GM19372 (cell line): Measurements from ENCODE around the gene FBXO36.
"Not testable (repeated sequence)": the region's sequence is repeated elsewhere in the genome, so short reads cannot be mapped to it uniquely, and the experiment has no call there.

Source experiments
- ATAC-seq: cut with Tn5 transposase; IDR thresholded peaks from one replicate; pipeline ENCODE4 v1.9.1; 2021; ENCODE audit warnings: mild to moderate bottlenecking, low read depth, moderate library complexity; ENCODE audit not compliant: unreplicated experiment

The FBXO36 gene

GRCh38 chr2:229956491-229956890 lies 34.2 kb downstream of the FBXO36 start:
- no peak for ATAC-seq

GRCh38 chr2:229963596-229963995 lies 41.3 kb downstream of the FBXO36 start:
- not testable (repeated sequence) for ATAC-seq

- ATAC-seq, result no peak
These were observed 47.6 kb downstream of the FBXO36 start for GRCh38 chr2:229969921-229970320.

GRCh38 chr2:229970406-229970805 lies 48.1 kb downstream of the FBXO36 start:
- ATAC-seq, result no peak

DNA sequence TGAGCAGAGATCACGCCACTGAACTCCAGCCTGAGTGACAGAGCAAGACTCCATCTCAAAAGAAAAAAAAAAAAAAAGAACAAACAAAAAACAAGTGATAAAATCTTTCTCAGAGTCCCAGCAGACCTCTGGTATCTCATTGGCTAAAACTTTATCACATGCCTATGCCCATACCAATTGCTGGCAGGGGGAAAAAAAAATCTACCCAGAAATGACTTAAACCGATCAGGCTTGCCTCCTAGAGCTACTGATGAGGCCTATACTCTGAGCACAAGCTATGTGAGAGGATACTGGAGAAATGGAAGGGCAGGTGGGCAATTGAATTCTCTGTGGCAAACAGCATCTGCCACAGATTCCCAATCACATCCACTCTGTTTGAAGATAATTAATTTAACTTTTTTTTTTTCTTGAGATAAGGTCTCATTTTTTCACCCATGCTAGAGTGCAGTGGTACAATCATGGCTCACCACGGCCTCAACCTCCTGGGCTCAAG lies 49.0 kb downstream of the FBXO36 start:
- ATAC-seq, result no peak

DNA sequence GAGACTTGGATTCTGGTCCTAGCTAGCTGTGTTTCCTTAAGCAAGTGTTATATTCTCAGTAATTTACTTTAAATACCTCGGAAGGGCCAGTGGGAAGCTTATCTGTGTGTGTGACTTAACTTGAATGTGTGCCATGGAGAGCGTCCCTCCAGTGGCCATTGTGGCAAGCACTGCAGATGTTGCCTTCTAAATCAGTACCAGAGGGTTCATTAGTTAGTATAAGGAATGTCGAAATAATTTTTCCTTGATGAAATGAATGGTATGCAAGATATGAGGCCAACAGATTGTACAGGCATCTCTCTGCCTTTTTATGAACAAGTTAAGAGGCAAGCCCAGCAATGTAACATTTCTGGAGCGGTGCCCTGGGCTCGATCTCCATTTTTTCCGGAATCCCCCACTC lies 52.0 kb downstream of the FBXO36 start:
- no peak for ATAC-seq

DNA sequence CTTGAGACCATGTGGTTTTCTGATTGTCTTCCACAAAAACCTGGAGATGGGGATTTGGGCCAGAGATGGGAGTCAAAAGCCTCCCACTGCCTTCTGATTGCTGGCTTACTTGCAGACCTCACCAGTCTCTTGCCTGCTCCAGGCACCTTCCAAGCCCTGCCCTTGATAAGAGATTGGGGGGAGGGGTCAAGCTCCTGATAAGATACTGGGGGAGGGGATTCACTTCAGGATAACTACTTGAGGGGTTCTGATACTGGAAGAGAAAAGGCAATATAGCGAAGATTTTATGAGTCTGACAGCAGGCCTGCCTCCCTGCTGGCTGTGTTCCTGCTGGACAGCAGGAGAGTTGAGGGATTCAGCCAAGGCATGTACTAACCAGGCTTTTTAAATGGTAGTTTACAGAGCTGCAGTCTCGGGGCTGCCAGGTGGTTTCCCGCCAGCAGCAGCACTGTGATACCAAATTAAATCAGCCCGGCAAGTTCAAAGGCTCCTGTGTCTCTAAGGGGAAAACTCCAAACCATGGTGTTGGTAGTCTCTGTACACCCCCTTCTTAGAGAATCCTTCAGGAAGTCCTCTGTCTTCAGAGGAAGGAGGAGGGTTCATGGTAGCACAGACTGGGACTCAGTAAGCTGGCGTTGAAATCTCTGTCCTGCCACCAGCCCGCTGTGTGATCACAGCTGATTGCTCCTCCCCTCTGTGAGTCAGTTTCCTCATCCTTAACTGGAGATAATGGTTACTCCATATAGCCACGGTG lies 58.3 kb downstream of the FBXO36 start:
- ATAC-seq, result no peak

- no peak for ATAC-seq
These were observed 70.9 kb downstream of the FBXO36 start for GRCh38 chr2:229993236-229993635.

GRCh38 chr2:229996320-229996719 lies 74.0 kb downstream of the FBXO36 start:
- no peak for ATAC-seq

DNA sequence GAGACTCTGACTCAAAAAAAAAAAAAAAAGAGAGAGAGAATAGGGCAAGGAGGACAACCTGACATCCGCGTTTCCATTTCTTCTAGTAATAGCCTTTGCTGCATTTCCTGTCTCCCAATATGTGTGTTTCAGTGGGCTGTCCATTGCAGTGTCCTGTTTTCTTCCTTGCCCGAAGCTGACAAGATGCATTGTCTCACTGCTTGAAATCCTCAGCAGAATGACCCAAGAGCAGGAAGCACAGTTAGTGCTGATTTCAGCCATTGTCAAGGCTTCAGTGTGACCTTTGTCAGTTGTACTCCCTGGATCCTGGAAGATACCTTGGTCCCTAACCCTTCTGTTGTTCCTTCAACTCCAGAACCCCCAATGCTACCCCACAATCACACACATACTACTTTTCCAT lies 75.3 kb downstream of the FBXO36 start:
- ATAC-seq, result no peak

DNA sequence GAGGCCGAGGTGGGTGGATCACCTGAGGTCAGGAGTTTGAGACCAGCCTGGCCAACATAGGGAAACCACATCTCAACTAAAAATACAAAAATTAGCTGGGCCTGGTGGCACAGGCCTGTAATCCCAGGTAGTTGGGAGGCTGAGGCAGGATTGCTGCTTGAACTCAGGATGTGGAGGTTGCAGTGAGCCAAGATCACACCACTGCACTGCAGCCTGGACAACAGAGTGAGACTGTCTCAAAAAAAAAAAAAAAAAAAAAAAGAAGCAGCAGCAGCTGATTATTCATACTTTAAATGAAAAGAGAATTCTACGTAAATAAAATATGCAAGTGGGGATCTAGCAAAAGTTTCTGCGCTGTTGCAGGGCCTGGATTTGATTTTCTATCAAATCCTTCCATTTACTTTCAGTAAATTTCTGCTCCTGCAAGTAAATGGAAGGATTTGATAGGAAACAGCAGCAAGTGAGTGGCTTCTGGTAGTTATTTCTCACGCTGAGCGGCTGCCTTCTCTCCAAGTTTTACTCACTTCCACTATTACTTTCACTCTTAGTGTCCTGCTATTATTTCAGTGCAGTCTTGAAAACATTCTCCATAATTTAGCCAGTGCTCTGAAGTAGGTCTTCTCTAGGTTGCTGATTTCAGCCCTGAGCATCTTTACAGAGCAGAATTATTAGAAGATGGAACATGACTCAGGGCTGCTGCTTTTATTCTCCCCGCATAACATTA lies 78.0 kb downstream of the FBXO36 start:
- peak; percentile 76 for ATAC-seq

DNA sequence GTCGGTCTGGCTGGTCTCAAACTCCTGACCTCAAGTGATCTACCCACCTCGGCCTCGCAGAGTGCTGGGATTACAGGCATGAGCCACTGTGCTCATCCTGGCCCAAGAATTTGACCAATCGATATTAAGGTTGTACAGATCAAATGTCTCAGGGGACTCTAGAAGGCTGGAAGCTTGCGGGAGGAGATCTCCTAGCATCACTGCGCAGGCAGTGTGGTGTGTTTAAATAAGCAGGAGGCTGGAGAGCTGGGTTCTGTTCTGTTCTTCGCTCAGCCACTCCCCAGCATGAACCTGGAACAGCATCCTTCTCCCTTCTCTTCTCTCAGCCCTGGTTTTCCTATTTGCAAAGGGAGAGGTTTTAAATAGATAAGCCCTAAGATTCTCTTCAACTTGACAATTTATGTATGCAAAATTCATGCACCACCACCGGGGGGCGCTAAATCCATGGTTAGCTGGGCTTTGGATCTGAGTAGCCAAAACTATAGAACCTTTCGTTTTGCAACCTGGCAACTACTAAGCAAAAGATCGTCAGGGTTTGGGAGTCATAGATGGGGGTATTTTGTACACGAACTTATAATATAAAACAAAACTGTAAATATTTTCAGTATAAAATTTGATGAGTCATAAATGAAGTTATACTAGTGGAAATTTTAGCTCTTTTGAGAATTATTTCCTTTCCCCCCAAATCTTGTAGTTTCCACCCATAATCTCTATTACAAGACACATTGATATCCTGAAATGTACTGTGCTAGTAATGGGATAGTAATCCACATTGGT lies 85.8 kb downstream of the FBXO36 start:
- ATAC-seq, result no peak

DNA sequence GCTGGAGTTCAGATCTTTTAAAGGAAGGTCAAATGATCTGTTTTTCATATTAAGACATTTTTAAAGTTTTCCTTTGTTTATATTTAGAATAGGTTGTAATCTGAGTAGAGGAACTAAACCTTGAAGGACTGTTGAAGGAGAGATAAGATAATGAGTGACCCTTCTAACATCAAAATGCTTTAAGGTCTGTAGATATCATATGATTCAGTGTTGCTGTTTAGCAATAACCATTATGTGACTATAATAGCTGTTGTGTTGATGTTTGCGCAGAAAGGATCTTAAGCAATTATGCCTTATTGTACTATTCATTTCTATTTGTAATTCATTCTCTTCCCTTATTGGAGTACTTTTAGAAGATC lies 86.4 kb downstream of the FBXO36 start:
- no peak for ATAC-seq

DNA sequence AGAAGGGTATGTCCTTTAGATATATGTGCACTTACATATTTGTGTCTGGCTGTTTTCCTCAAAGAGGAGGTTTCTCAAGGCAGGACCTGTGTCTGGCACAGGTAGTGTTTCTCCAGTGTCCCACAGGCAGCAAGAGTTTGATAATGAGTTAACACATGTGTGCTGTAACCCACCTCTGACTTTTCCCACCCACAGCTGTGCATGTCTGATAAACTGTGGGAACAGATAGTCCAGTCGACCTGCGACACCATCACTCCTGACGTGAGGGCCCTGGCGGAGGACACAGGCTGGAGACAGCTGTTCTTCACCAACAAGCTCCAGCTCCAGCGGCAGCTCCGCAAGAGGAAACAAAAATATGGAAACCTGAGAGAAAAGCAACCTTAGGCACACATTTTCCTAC lies 88.2 kb downstream of the FBXO36 start:
- no peak for ATAC-seq

DNA sequence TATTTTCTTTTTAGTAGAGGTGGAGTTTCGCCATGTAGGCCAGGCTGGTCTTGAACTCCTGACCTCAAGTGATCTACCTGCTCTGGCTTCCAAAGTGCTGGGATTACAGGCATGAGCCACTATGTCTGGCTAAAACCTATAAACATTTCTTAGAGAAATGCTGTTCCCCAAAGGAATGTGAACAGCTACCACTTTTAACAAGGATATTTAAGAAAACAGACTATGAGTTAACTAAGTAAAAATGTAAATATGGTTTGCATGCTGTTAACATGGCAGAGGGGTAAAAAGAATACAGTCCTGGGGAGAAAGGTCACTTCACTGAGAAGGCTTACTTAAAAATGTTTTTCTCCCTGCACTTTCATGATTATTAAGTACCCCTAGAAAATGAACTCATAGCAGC lies 89.3 kb downstream of the FBXO36 start:
- ATAC-seq, result no peak

- ATAC-seq, result no peak
These were observed 90.1 kb downstream of the FBXO36 start for GRCh38 chr2:230012267-230012884.

DNA sequence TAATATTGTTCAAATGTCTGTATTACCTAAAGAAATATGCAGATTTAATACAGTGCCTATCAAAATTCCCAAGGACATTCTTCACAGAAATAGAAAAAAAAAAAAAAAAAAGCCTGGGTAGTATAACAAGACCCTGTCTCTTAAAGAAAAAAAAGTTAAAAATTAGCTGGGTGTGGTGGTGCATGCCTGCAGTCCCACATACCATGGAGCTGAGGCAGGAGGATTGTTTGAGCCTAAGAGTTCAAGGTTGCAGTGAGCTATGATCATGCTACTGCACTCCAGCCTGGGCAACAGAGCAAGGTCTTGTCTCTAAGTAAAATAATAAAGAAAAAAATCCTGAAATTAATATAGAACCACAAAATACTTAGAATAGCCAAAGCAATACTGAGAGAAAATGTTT lies 94.5 kb downstream of the FBXO36 start:
- ATAC-seq, result no peak

- ATAC-seq, result no peak
These were observed 95.8 kb downstream of the FBXO36 start for GRCh38 chr2:230018153-230018552.

DNA sequence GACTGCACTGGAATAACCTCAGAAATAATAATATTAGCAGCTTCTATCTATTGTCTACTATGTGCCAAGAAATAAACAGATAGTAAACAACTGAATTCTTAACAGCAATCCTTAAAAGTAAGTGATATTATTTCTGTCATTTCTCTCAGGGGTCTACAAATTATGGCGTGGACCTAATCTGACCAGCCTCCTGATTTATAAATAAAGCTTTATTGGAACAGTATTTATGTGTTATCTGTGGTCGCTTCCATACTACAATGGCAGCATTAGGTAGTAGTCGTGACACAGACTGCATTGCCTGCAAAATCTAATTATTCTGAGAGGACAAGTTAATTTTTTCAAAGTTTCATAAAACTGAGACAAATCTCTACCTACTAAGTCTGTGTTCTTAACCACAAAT lies 97.4 kb downstream of the FBXO36 start:
- no peak for ATAC-seq

- ATAC-seq, result no peak
These were observed 101.0 kb downstream of the FBXO36 start for GRCh38 chr2:230023313-230023712.

- no peak for ATAC-seq
These were observed 119.9 kb downstream of the FBXO36 start for GRCh38 chr2:230042195-230042594.
